Lung (tissue), 12 donors: ENCODE results near the gene HNRNPA2B1. TPM values are rescaled to one million over a fixed set of nuclear protein-coding genes. Genes with fewer than 3 reads are reported as not detected.

Source experiments
- ATAC-seq: fragments of 200-7000 bp; cut with Tn5 transposase; one replicate; pipeline ENCODE4 v1.9.1; 2020; ENCODE audit warnings: moderate number of reproducible peaks; ENCODE audit not compliant: insufficient read depth, low FRiP score
- DNase-seq, 3 donors: peaks; one replicate each; pipeline ENCODE4 v3.0.0-alpha.2; 2013 to 2017
- H3K27ac ChIP-seq, 2 donors: one replicate each; pipeline ENCODE4 v1.5.1; 2013; ENCODE audit warnings: mild to moderate bottlenecking in 2 of 2, moderate library complexity in 2 of 2, control low read depth in 1 of 2, inconsistent platforms in 1 of 2, low read depth in 1 of 2, low read length in 1 of 2
- H3K27me3 ChIP-seq, 3 donors: one replicate each; pipeline ENCODE4 v1.5.1; 2013; ENCODE audit warnings: low read length in 2 of 3; ENCODE audit not compliant: control insufficient read depth in 3 of 3, insufficient read depth in 3 of 3
- H3K36me3 ChIP-seq, 4 donors: one replicate each; pipeline ENCODE4 v1.5.1; 2013; ENCODE audit warnings: low read length in 4 of 4, mild to moderate bottlenecking in 1 of 4, moderate library complexity in 1 of 4; ENCODE audit not compliant: control insufficient read depth in 4 of 4, insufficient read depth in 4 of 4
- H3K4me1 ChIP-seq, 5 donors: one replicate each; pipeline ENCODE4 v1.5.1; 2013; ENCODE audit warnings: low read length in 5 of 5, mild to moderate bottlenecking in 2 of 5, moderate library complexity in 1 of 5; ENCODE audit not compliant: control insufficient read depth in 5 of 5, insufficient read depth in 5 of 5
- H3K4me3 ChIP-seq: one replicate; pipeline ENCODE4 v1.5.1; 2013; ENCODE audit warnings: mild to moderate bottlenecking, control low read depth, moderate library complexity
- H3K9ac ChIP-seq, 2 donors: one replicate each; pipeline ENCODE4 v1.5.1; 2013; ENCODE audit warnings: low read length in 2 of 2, control low read depth in 1 of 2; ENCODE audit not compliant: insufficient read depth in 1 of 2
- H3K9me3 ChIP-seq, 4 donors: one replicate each; pipeline ENCODE4 v1.5.1; 2013; ENCODE audit warnings: low read length in 3 of 4, mild to moderate bottlenecking in 1 of 4, moderate library complexity in 1 of 4; ENCODE audit not compliant: control insufficient read depth in 4 of 4, insufficient read depth in 3 of 4
- CTCF ChIP-seq: IDR thresholded peaks from 2 replicates; pipeline ENCODE4 v1.5.1; 2012; ENCODE audit warnings: mild to moderate bottlenecking; ENCODE audit errors: control extremely low read depth, extremely low read depth
- WGBS, 2 donors: extraction: QIAGEN DNeasy Blood & Tissue Kit; methylation state at CpG; one replicate each; pipeline ENCODE4 v1.1.7; 2013; 5-methylcytosine and 5-hydroxymethylcytosine counted together
- polyA plus RNA-seq, 2 donors: library from polyadenylated mRNA; stranded (reverse); fragments of 200-250 nt; gene quantifications; one replicate each; pipeline ENCODE4 v1.2.1, GENCODE V29; 2013
- total RNA-seq, 2 donors: library from RNA; depleted of rRNA in 1 of 2; stranded (reverse); fragments of >200 nt in 1 of 2; gene quantifications; one replicate each; pipeline ENCODE4 v1.2.1, GENCODE V29; 2014 to 2021
- donor health status: control.
- donor health status: control.
- donor health status: Bipolar disorder and iron deficiency.
- donor health status: healthy.
- donor health status: DM: yes; HTN: yes; CAD: no.

Gene HNRNPA2B1
- total and polyA plus RNA-seq, 4 donors = 363 to 572 (median 482) TPM

GRCh38 chr7:26189697-26190096, 10.8 kb downstream of the HNRNPA2B1 start:
- no peak for ATAC-seq
- Histone ChIP-seq H3K27ac (no peak overlapping the region), H3K4me3 (no peak overlapping the region), H3K9me3 (no peaks in the 10 kb centered on the region), H3K27me3 (no peaks in the 10 kb centered on the region), H3K4me1 (peaks cover 0 to 29% (median 5%) of the 10 kb centered on the region in 5 donors), H3K9ac (no peak overlapping the region), H3K36me3 (peaks cover 22 to 65% (median 57%) of the 10 kb centered on the region in 4 donors)
- 85 to 92% methylated on average over 3 of the region's 3 CpGs for WGBS, 2 donors
- TF ChIP-seq CTCF = no peak
- no peak for DNase-seq

GRCh38 chr7:26188957-26189541, 11.5 kb downstream of the HNRNPA2B1 start:
- TF ChIP-seq CTCF = no peak
- H3K4me1 ChIP-seq = peaks cover 0 to 23% (median 2%) of the 10 kb centered on the region in 5 donors
- no peak overlapping the region for H3K27ac ChIP-seq
- no peak overlapping the region for H3K9ac ChIP-seq
- H3K27me3 ChIP-seq = no peaks in the 10 kb centered on the region
- H3K36me3 ChIP-seq = peaks cover 17 to 60% (median 53%) of the 10 kb centered on the region in 4 donors
- DNase-seq (no peak), ATAC-seq (no peak)
- no peaks in the 10 kb centered on the region for H3K9me3 ChIP-seq
- 93% methylated on average over 3 of the region's 3 CpGs for WGBS, 2 donors
- no peak overlapping the region for H3K4me3 ChIP-seq

- TF ChIP-seq CTCF = no peak
- no peak overlapping the region for H3K9ac ChIP-seq
- 89 to 91% methylated on average over 9 of the region's 9 CpGs for WGBS, 2 donors
- H3K9me3 ChIP-seq = no peaks in the 10 kb centered on the region
- H3K27ac ChIP-seq = no peak overlapping the region
- H3K27me3 ChIP-seq = no peaks in the 10 kb centered on the region
- peaks cover 12 to 55% (median 47%) of the 10 kb centered on the region in 4 donors for H3K36me3 ChIP-seq
- ATAC-seq (no peak), DNase-seq (no peak)
- no peak overlapping the region for H3K4me3 ChIP-seq
- H3K4me1 ChIP-seq = peaks cover 0 to 17% (median 2%) of the 10 kb centered on the region in 5 donors
These were observed 12.2 kb downstream of the HNRNPA2B1 start for GRCh38 chr7:26188206-26188956.
